ENCODE measurements around the gene SEH1L.
"Not testable (repeated sequence)": the region's sequence is repeated elsewhere in the genome, so short reads cannot be mapped to it uniquely, and the experiment has no call there.

SEH1L gene

GRCh38 chr18:12934454-12935071 is 13.2 kb upstream of the SEH1L start:
- no peak overlapping the region for H3K4me3 ChIP-seq (ENCODE audit: low read length)
- peak; percentile 81 for DNase-seq (ENCODE audit: low read depth, low spot score)

- DNase-seq (ENCODE audit: low read depth, low spot score), result peak; percentile 90
- H3K4me3 ChIP-seq (ENCODE audit: low read length), result no peak overlapping the region
Measured at GRCh38 chr18:12939162-12939561, 8.6 kb upstream of the SEH1L start.

- H3K4me3 ChIP-seq (ENCODE audit: low read length), result no peak overlapping the region
- DNase-seq (ENCODE audit: low read depth, low spot score), result no peak
Measured at GRCh38 chr18:12943215-12943614, 4.6 kb upstream of the SEH1L start.

GRCh38 chr18:12944709-12945108 is 3.1 kb upstream of the SEH1L start:
- peak; percentile 51 for DNase-seq (ENCODE audit: low read depth, low spot score)

GRCh38 chr18:12946549-12947284 is 1.1 kb upstream of the SEH1L start:
- peak overlapping the region; percentile 93 for H3K4me3 ChIP-seq (ENCODE audit: low read length)
- DNase-seq (ENCODE audit: low read depth, low spot score), result no peak

More at GRCh38 chr18:12944709-12945108, 3.1 kb upstream of the SEH1L start:
- no peak overlapping the region for H3K4me3 ChIP-seq (ENCODE audit: low read length)

- DNase-seq (ENCODE audit: low read depth, low spot score), result peak; percentile 94
- H3K4me3 ChIP-seq (ENCODE audit: low read length), result peak overlapping the region; percentile 72
Measured at GRCh38 chr18:12948050-12948804, 416 bp downstream of the SEH1L start.

- H3K4me3 ChIP-seq (ENCODE audit: low read length), result no peak overlapping the region
- DNase-seq (ENCODE audit: low read depth, low spot score), result no peak
Measured at GRCh38 chr18:12958478-12958877, 10.7 kb downstream of the SEH1L start.

GRCh38 chr18:12960395-12960794 is 12.6 kb downstream of the SEH1L start:
- DNase-seq (ENCODE audit: low read depth, low spot score), result no peak
- no peak overlapping the region for H3K4me3 ChIP-seq (ENCODE audit: low read length)

- no peak for DNase-seq (ENCODE audit: low read depth, low spot score)
- H3K4me3 ChIP-seq (ENCODE audit: low read length), result no peak overlapping the region
Measured at GRCh38 chr18:12960853-12961397, 13.1 kb downstream of the SEH1L start.

- no peak for DNase-seq (ENCODE audit: low read depth, low spot score)
- no peak overlapping the region for H3K4me3 ChIP-seq (ENCODE audit: low read length)
Measured at GRCh38 chr18:12963069-12963468, 15.3 kb downstream of the SEH1L start.

GRCh38 chr18:12968115-12968514 is 20.3 kb downstream of the SEH1L start:
- DNase-seq (ENCODE audit: low read depth, low spot score), result no peak
- no peak overlapping the region for H3K4me3 ChIP-seq (ENCODE audit: low read length)

GRCh38 chr18:12968619-12969018 is 20.8 kb downstream of the SEH1L start:
- DNase-seq (ENCODE audit: low read depth, low spot score), result no peak

GRCh38 chr18:12973562-12974213 is 25.9 kb downstream of the SEH1L start:
- no peak overlapping the region for H3K4me3 ChIP-seq (ENCODE audit: low read length)
- DNase-seq (ENCODE audit: low read depth, low spot score), result no peak

More at GRCh38 chr18:12968619-12969018, 20.8 kb downstream of the SEH1L start:
- H3K4me3 ChIP-seq (ENCODE audit: low read length), result no peak overlapping the region

GRCh38 chr18:12975488-12975887 is 27.7 kb downstream of the SEH1L start:
- DNase-seq (ENCODE audit: low read depth, low spot score), result no peak
- H3K4me3 ChIP-seq (ENCODE audit: low read length), result no peak overlapping the region

GRCh38 chr18:12976305-12976704 is 28.5 kb downstream of the SEH1L start:
- no peak overlapping the region for H3K4me3 ChIP-seq (ENCODE audit: low read length)
- DNase-seq (ENCODE audit: low read depth, low spot score), result no peak

GRCh38 chr18:12980065-12980464 is 32.3 kb downstream of the SEH1L start:
- not testable (repeated sequence) for H3K4me3 ChIP-seq (ENCODE audit: low read length); DNase-seq (ENCODE audit: low read depth, low spot score)

GRCh38 chr18:12989397-12990122 is 41.7 kb downstream of the SEH1L start:
- DNase-seq (ENCODE audit: low read depth, low spot score), result no peak
- H3K4me3 ChIP-seq (ENCODE audit: low read length), result no peak overlapping the region

GRCh38 chr18:12990123-12990475 is 42.3 kb downstream of the SEH1L start:
- H3K4me3 ChIP-seq (ENCODE audit: low read length), result peak overlapping the region; percentile 94
- DNase-seq (ENCODE audit: low read depth, low spot score), result peak; percentile 60

GRCh38 chr18:12990641-12990966 is 42.8 kb downstream of the SEH1L start:
- H3K4me3 ChIP-seq (ENCODE audit: low read length), result peak overlapping the region; percentile 94
- no peak for DNase-seq (ENCODE audit: low read depth, low spot score)
